ENCODE measurements around the gene TPT1. TPM values are rescaled to one million over a fixed set of nuclear protein-coding genes. Genes with fewer than 3 reads are reported as not detected.

The TPT1 gene
- total and polyA plus RNA-seq, 3 donors from 2014 or later = 789 to 2,831 (median 1,272) TPM

DNA sequence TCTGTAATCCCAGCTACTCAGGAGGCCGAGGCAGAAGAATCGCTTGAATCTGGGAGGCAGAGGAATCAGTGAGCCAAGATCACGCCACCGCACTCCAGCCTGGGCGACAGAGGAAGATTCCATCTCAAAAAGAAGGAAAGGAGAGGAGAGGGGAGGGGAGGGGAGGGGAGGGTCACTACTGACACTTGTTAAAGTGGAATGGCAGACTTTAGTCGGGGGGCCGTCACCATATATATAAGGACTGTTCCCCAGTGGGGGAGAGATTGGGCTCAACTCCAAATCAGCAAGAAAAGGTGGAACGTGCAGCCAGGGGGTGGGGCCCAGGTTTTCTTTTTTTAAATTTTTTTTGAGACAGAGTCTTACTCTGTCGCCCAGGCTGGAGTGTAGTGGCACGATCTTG lies 26.2 kb downstream of the TPT1 start:
- H3K27me3 ChIP-seq = no peaks in the 10 kb centered on the region
- H3K4me3 ChIP-seq = no peak overlapping the region
- no peaks in the 10 kb centered on the region for H3K9me3 ChIP-seq
- no peak for DNase-seq
- intact Hi-C loops (cut with DNase I; ENCODE audit: low total_unique reads) = no loop called here
- no peaks in the 10 kb centered on the region for H3K4me1 ChIP-seq
- no peak overlapping the region for H3K27ac ChIP-seq
- H3K36me3 ChIP-seq (ENCODE audit: low read depth, missing control alignments) = no peaks in the 10 kb centered on the region
- whole genome bisulfite sequencing, 2 donors = 86 to 94% methylated on average over 10 of the region's 10 CpGs
- TF ChIP-seq POLR2A (IDR thresholded peaks at IDR 0.05) = no peak
- TF ChIP-seq, protein P1, sequence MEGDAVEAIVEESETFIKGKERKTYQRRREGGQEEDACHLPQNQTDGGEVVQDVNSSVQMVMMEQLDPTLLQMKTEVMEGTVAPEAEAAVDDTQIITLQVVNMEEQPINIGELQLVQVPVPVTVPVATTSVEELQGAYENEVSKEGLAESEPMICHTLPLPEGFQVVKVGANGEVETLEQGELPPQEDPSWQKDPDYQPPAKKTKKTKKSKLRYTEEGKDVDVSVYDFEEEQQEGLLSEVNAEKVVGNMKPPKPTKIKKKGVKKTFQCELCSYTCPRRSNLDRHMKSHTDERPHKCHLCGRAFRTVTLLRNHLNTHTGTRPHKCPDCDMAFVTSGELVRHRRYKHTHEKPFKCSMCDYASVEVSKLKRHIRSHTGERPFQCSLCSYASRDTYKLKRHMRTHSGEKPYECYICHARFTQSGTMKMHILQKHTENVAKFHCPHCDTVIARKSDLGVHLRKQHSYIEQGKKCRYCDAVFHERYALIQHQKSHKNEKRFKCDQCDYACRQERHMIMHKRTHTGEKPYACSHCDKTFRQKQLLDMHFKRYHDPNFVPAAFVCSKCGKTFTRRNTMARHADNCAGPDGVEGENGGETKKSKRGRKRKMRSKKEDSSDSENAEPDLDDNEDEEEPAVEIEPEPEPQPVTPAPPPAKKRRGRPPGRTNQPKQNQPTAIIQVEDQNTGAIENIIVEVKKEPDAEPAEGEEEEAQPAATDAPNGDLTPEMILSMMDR (IDR thresholded peaks at IDR 0.05) = no peak

DNA sequence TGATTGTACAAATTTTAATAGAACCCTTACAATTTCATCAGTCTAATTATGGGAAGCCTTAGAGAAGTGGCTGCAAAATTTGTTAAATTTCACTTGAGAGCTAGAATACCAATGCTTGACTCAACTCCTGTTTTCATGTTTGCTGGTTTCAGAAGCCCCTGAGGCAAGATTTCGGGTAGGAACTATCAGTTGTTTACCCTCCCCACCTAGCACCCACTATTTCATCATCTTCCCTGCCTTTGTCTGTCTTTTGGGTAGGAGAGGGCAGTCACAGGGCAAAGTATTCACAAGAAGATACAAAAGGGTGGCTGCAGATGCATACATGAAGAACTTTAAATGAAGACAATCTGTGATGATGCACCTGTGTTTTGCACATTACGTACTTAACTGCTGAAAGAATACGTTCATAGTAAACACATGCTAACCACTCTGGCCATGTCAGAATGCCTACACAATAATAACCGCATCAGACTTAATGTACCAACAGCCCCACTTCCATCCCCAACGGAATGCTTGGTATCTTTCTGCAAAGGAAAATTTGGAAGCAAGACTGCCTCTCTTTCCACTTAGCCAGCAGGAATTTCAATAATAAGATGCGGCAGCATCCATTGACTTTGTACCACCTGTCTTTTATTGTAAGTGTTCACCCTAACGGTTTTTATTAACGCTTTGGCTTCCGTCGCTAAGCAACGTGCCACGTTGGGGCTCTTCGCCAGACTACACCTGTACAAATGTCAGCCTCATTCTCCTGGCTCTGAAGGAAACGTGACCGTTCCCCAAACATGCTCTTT lies 30.4 kb downstream of the TPT1 start:
- TF ChIP-seq POLR2A (IDR thresholded peaks at IDR 0.05) = no peak
- TF ChIP-seq, protein P1 (IDR thresholded peaks at IDR 0.05) = no peak
- Histone ChIP-seq H3K4me1 (no peaks in the 10 kb centered on the region), H3K27ac (no peak overlapping the region), H3K9me3 (no peaks in the 10 kb centered on the region), H3K36me3 (ENCODE audit: low read depth, missing control alignments) (no peaks in the 10 kb centered on the region), H3K4me3 (peak overlapping the region in 1 of 2 donors; percentile 55), H3K27me3 (no peaks in the 10 kb centered on the region)
- no peak for DNase-seq
- intact Hi-C loops (cut with DNase I; ENCODE audit: low total_unique reads) = no loop called here
- WGBS, 2 donors = 5 to 16% methylated on average over 15 of the region's 15 CpGs

DNA sequence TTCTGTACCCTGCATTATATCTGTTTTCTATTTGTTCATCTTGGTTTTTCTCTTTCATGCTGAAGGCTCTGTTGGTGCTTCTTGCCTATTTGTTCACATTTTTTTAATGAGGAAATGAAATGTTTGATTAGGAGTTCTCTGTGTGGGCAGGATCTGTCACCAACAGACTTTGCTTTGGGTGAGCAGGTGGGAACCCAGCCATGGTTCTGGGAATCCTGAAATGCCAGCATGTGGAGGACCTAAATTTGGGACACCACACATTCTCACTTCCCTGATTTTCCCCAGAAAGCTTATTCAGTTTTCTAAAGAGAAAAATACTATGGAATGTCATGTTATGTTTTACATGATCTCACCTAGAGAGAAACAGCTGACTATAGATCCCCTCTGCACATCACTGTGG lies 34.0 kb downstream of the TPT1 start:
- Histone ChIP-seq H3K36me3 (ENCODE audit: low read depth, missing control alignments) (no peaks in the 10 kb centered on the region), H3K27ac (no peak overlapping the region), H3K4me1 (no peaks in the 10 kb centered on the region), H3K4me3 (no peak overlapping the region), H3K9me3 (no peaks in the 10 kb centered on the region), H3K27me3 (no peaks in the 10 kb centered on the region)
- intact Hi-C loops (cut with DNase I; ENCODE audit: low total_unique reads) = loop anchor here (10.0 kb wide), 1 partner anchor 262 kb away; no protein-coding TSS in a partner anchor
- TF ChIP-seq POLR2A (IDR thresholded peaks at IDR 0.05) = no peak
- TF ChIP-seq, protein P1 (IDR thresholded peaks at IDR 0.05) = no peak
- DNase-seq = no peak

- TF ChIP-seq, protein P1 (IDR thresholded peaks at IDR 0.05) = no peak
- TF ChIP-seq POLR2A (IDR thresholded peaks at IDR 0.05) = no peak
- Histone ChIP-seq H3K4me3 (no peak overlapping the region), H3K4me1 (no peaks in the 10 kb centered on the region), H3K9me3 (no peaks in the 10 kb centered on the region), H3K36me3 (ENCODE audit: low read depth, missing control alignments) (no peaks in the 10 kb centered on the region), H3K27ac (no peak overlapping the region), H3K27me3 (no peaks in the 10 kb centered on the region)
- intact Hi-C loops (cut with DNase I; ENCODE audit: low total_unique reads) = loop anchor here (10.0 kb wide), 1 partner anchor 260 kb away; no protein-coding TSS in a partner anchor
- no peak for DNase-seq
- 90 to 94% methylated on average over 5 of the region's 5 CpGs for WGBS, 2 donors
Observed at GRCh38 chr13:45305079-45305478, 35.9 kb downstream of the TPT1 start.

DNA sequence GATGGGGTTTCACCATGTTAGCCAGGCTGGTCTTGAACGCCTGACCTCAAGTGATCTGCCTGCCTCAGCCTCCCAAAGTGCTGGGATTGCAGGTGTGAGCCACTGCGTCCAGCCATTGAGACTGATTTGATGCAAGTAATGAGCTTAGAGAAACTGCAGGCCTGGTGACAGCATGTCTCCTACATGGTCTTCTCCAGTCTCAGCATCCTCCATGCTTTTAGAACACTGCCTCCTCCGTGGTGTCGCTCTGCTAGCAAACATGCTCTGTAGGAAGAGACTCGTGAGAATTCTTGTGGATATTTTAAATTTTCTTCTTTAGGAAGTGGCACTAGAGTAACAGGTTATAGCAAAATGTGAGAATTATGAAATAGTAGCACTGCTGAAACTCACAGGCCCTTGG lies 37.1 kb downstream of the TPT1 start:
- Histone ChIP-seq H3K4me3 (no peak overlapping the region), H3K36me3 (ENCODE audit: low read depth, missing control alignments) (no peaks in the 10 kb centered on the region), H3K4me1 (no peaks in the 10 kb centered on the region), H3K27me3 (no peaks in the 10 kb centered on the region), H3K9me3 (no peaks in the 10 kb centered on the region), H3K27ac (no peak overlapping the region)
- DNase-seq = no peak
- intact Hi-C loops (cut with DNase I; ENCODE audit: low total_unique reads) = loop anchor here (10.0 kb wide), 1 partner anchor 259 kb away; no protein-coding TSS in a partner anchor
- WGBS, 2 donors = 93 to 95% methylated on average over 5 of the region's 5 CpGs
- TF ChIP-seq POLR2A (IDR thresholded peaks at IDR 0.05) = no peak

Measured in testis (tissue), 3 donors.